LNCaP clone FGC (cell line): ENCODE results near the gene DCAF10.
A peak's percentile ranks its signal among the peaks of the same experiment; 100 is the strongest.
"Not testable (repeated sequence)": the region's sequence is repeated elsewhere in the genome, so short reads cannot be mapped to it uniquely, and the experiment has no call there.

ENCODE experiments used
- DNase-seq: peaks from one replicate; pipeline ENCODE4 v3.0.0-alpha.2; 2011; ENCODE audit warnings: low read depth
- H3K4me3 ChIP-seq: 2 replicates; pipeline ENCODE4 v1.5.1; 2011; ENCODE audit warnings: mild to moderate bottlenecking, low read depth, low read length, control low read depth
- CTCF ChIP-seq: IDR thresholded peaks from 2 replicates; pipeline ENCODE4 v1.5.1; 2012; ENCODE audit warnings: mild to moderate bottlenecking; ENCODE audit not compliant: control insufficient read depth, insufficient read depth; ENCODE audit errors: extremely low read depth

Gene DCAF10

GRCh38 chr9:37792122-37792521, 8.5 kb upstream of the DCAF10 start:
- no peak overlapping the region for H3K4me3 ChIP-seq
- no peak for DNase-seq
- no peak for TF ChIP-seq CTCF

GRCh38 chr9:37796232-37796631, 4.4 kb upstream of the DCAF10 start:
- no peak for DNase-seq
- TF ChIP-seq CTCF = no peak
- no peak overlapping the region for H3K4me3 ChIP-seq

- no peak overlapping the region for H3K4me3 ChIP-seq
- no peak for DNase-seq
- no peak for TF ChIP-seq CTCF
These were observed 1.9 kb upstream of the DCAF10 start for GRCh38 chr9:37798677-37799076.

- TF ChIP-seq CTCF = no peak
- H3K4me3 ChIP-seq = peak overlapping the region; percentile 82
- no peak for DNase-seq
These were observed 772 bp downstream of the DCAF10 start for GRCh38 chr9:37801287-37801850.

GRCh38 chr9:37801959-37802711, 1.5 kb downstream of the DCAF10 start:
- no peak for TF ChIP-seq CTCF

GRCh38 chr9:37806271-37806670, 5.7 kb downstream of the DCAF10 start:
- no peak for DNase-seq
- H3K4me3 ChIP-seq = no peak overlapping the region
- no peak for TF ChIP-seq CTCF

More at GRCh38 chr9:37801959-37802711, 1.5 kb downstream of the DCAF10 start:
- no peak for DNase-seq
- H3K4me3 ChIP-seq = peak overlapping the region; percentile 82

GRCh38 chr9:37809676-37810075, 9.1 kb downstream of the DCAF10 start:
- not testable (repeated sequence) for H3K4me3 ChIP-seq, DNase-seq
